GM12872 (cell line): ENCODE results near the gene PPP1R13B.

Source experiments
- TF ChIP-seq, protein P1 (sequence below): IDR thresholded peaks from 3 replicates; pipeline ENCODE4 v1.5.1; 2011; ENCODE audit warnings: low read depth, mild to moderate bottlenecking, low read length, moderate library complexity; ENCODE audit not compliant: insufficient read depth

PPP1R13B gene

GRCh38 chr14:103702095-103702494 lies 145.3 kb downstream of the PPP1R13B start:
- TF ChIP-seq, protein P1, sequence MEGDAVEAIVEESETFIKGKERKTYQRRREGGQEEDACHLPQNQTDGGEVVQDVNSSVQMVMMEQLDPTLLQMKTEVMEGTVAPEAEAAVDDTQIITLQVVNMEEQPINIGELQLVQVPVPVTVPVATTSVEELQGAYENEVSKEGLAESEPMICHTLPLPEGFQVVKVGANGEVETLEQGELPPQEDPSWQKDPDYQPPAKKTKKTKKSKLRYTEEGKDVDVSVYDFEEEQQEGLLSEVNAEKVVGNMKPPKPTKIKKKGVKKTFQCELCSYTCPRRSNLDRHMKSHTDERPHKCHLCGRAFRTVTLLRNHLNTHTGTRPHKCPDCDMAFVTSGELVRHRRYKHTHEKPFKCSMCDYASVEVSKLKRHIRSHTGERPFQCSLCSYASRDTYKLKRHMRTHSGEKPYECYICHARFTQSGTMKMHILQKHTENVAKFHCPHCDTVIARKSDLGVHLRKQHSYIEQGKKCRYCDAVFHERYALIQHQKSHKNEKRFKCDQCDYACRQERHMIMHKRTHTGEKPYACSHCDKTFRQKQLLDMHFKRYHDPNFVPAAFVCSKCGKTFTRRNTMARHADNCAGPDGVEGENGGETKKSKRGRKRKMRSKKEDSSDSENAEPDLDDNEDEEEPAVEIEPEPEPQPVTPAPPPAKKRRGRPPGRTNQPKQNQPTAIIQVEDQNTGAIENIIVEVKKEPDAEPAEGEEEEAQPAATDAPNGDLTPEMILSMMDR, result no peak

GRCh38 chr14:103700753-103701490 lies 146.5 kb downstream of the PPP1R13B start:
- TF ChIP-seq, protein P1, result no peak

- TF ChIP-seq, protein P1, result no peak
These were observed 147.2 kb downstream of the PPP1R13B start for GRCh38 chr14:103699901-103700752.

DNA sequence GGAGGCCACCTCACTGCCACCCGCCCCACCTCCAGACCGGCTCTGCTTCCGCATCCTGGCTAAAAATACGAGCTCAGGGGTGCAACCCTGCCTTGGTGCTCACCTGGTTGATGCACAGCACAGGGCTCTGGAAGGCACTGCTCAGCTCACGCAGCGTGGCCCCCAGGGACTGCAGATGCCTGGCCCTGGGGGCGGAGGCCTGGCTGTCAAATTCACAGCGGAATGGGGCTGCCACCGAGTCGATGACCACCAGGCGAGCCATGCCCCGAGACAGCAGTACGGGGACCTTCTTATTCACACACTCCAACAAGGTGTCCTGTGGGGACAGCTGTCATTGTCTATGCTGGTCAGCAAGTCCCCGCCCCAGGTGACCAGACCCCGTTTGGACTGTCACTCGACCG lies 148.1 kb downstream of the PPP1R13B start:
- TF ChIP-seq, protein P1, result no peak

DNA sequence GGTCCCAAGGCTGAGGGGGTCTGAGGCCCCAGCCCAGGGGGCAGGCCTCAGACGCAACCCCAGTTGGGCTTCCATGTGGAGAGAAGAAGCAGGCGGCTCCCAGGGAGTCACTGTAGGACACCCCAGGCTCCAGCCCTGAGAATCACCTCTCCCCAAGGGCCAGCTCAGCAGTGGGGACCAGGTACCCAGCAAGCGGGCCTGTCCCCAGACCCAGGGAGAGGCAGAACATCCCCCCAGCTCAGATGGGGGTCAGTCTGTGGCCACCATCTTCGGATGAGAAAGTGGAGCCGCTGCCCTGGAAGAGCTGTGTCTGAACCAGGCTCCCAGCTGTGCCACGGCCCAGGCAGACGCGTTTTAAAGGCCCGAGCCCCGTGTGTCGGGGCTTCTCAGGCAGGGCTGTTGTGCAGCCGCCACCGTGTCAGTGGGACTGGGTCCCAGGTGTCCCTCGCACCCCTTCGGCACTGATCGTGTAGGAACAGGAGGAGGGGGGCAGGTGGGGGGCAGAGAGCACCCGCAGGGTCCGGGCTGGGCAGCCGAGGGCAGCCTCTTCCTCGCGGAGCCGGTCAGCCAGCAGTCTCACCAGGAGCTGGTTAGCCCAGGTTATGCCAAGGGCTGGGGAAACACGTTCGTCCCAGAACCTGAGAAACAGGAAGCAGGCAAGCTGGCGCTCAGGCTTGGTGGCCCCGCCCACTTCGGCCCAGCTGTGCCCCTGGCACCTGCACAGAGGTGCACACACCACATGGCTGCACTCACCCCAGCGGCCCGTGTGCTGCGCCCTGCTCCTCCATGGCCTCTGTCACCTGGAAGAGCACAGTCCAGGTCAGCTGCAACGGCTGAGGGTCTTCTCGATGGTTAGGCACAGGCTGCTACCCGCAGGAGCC lies 148.8 kb downstream of the PPP1R13B start:
- TF ChIP-seq, protein P1, result no peak

DNA sequence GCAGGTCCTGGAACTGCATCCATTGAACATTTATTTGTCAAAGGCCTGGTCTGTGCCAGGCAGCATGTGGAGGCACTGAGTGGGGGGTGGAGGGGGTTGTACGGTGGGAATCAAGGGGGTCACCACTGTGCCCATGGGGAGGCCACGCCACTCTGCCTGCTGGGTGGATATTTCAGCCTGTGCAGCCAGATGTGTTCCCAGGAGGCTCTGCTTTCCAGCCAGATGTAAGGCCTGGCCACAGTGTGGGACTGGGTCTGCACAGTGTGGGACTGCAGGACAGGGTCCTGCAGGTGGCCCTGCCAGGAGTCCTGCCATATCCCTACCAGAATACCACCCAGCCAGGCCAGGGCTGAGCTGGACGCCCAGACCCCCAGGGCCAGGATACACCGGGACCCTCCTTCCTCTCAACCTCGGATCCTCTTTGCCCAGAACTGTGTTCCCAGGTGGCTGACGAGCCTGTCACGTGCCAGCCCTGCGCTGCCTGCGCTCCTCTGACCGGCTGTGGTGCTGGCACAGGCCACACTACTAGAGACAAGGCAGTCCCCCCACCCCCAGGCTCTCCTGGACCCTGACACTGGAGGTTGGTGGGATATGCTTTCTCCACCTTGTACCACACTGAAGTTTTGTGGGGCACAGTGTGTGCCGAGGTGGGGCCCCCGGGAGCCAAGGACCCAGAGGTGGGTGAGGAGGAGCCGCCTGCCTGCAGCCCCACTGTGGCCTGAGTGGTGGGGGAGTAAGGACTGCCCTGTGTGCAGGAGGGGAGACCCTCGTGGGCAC lies 149.6 kb downstream of the PPP1R13B start:
- TF ChIP-seq, protein P1, result no peak
